ENCODE results near the gene SRL.

- TF ChIP-seq POLR2A (IDR thresholded peaks at IDR 0.05) (no peak), EP300 (IDR thresholded peaks at IDR 0.05) (no peak), CTCF (IDR thresholded peaks at IDR 0.05) (no peak)
Observed at GRCh38 chr16:4260360-4260759, 18.5 kb upstream of the SRL start.

Data from tibial nerve (tissue), 4 donors.